Forelimb muscle (tissue), 1 donor: ENCODE measurements around the gene PIP5K1A. TPM values are rescaled to one million over a fixed set of nuclear protein-coding genes. Genes with fewer than 3 reads are reported as not detected.
"Not testable (repeated sequence)": the region's sequence is repeated elsewhere in the genome, so short reads cannot be mapped to it uniquely, and the experiment has no call there.

ENCODE experiments used
- DNase-seq: peaks from one replicate; pipeline ENCODE4 v3.0.0-alpha.2; 2013; ENCODE audit warnings: low read depth
- polyA plus RNA-seq: library from polyadenylated mRNA; unstranded; fragments of 120-200 nt; gene quantifications from one replicate; pipeline ENCODE4 v1.2.1, GENCODE V29; 2013; ENCODE audit not compliant: insufficient read length

Gene PIP5K1A
- polyA plus RNA-seq, 1 donor = 36.6 TPM

- no peak for DNase-seq
These were observed 6.3 kb upstream of the PIP5K1A start for GRCh38 chr1:151192047-151192446.

GRCh38 chr1:151193304-151193703, 5.0 kb upstream of the PIP5K1A start:
- no peak for DNase-seq

GRCh38 chr1:151193856-151194255, 4.5 kb upstream of the PIP5K1A start:
- DNase-seq = no peak

- DNase-seq = not testable (repeated sequence)
These were observed 3.3 kb upstream of the PIP5K1A start for GRCh38 chr1:151194894-151195594.

GRCh38 chr1:151196292-151196800, 2.0 kb upstream of the PIP5K1A start:
- DNase-seq = peak; percentile 77

GRCh38 chr1:151197863-151198253, 494 bp upstream of the PIP5K1A start:
- no peak for DNase-seq

- DNase-seq = no peak
These were observed 1.7 kb downstream of the PIP5K1A start for GRCh38 chr1:151199873-151200581.

- not testable (repeated sequence) for DNase-seq
These were observed 7.1 kb downstream of the PIP5K1A start for GRCh38 chr1:151205381-151205965.

GRCh38 chr1:151210830-151211229, 12.5 kb downstream of the PIP5K1A start:
- DNase-seq = no peak

GRCh38 chr1:151211972-151212705, 13.8 kb downstream of the PIP5K1A start:
- no peak for DNase-seq

- no peak for DNase-seq
These were observed 15.2 kb downstream of the PIP5K1A start for GRCh38 chr1:151213560-151213959.

GRCh38 chr1:151221616-151222015, 23.3 kb downstream of the PIP5K1A start:
- DNase-seq = no peak

- no peak for DNase-seq
These were observed 23.8 kb downstream of the PIP5K1A start for GRCh38 chr1:151222130-151222529.

GRCh38 chr1:151235235-151235634, 36.9 kb downstream of the PIP5K1A start:
- DNase-seq = no peak

GRCh38 chr1:151237678-151238466, 39.5 kb downstream of the PIP5K1A start:
- no peak for DNase-seq

- no peak for DNase-seq
These were observed 40.1 kb downstream of the PIP5K1A start for GRCh38 chr1:151238467-151238739.

- no peak for DNase-seq
These were observed 44.1 kb downstream of the PIP5K1A start for GRCh38 chr1:151242442-151242841.

GRCh38 chr1:151243683-151244216, 45.4 kb downstream of the PIP5K1A start:
- DNase-seq = no peak

- DNase-seq = no peak
These were observed 48.4 kb downstream of the PIP5K1A start for GRCh38 chr1:151246786-151247185.

- peak; percentile 40 for DNase-seq
These were observed 53.5 kb downstream of the PIP5K1A start for GRCh38 chr1:151251656-151252470.
